ENCODE data around the gene SLC22A1.
"Not testable (repeated sequence)": the region's sequence is repeated elsewhere in the genome, so short reads cannot be mapped to it uniquely, and the experiment has no call there.

The SLC22A1 gene

GRCh38 chr6:160124007-160124406, 2.4 kb downstream of the SLC22A1 start:
- DNase-seq (ENCODE audit: low spot score): no peak

- no peak for DNase-seq (ENCODE audit: low spot score)
Observed at GRCh38 chr6:160124605-160125004, 3.0 kb downstream of the SLC22A1 start.

- DNase-seq (ENCODE audit: low spot score): not testable (repeated sequence)
Observed at GRCh38 chr6:160125105-160125504, 3.5 kb downstream of the SLC22A1 start.

GRCh38 chr6:160127270-160128124, 5.9 kb downstream of the SLC22A1 start:
- no peak for DNase-seq (ENCODE audit: low spot score)

- no peak for DNase-seq (ENCODE audit: low spot score)
Observed at GRCh38 chr6:160128125-160128683, 6.6 kb downstream of the SLC22A1 start.

GRCh38 chr6:160128879-160129516, 7.4 kb downstream of the SLC22A1 start:
- no peak for DNase-seq (ENCODE audit: low spot score)

GRCh38 chr6:160129881-160130615, 8.4 kb downstream of the SLC22A1 start:
- no peak for DNase-seq (ENCODE audit: low spot score)

- DNase-seq (ENCODE audit: low spot score): no peak
Observed at GRCh38 chr6:160130729-160131484, 9.3 kb downstream of the SLC22A1 start.

GRCh38 chr6:160131636-160132296, 10.2 kb downstream of the SLC22A1 start:
- DNase-seq (ENCODE audit: low spot score): no peak

GRCh38 chr6:160132297-160132637, 10.7 kb downstream of the SLC22A1 start:
- no peak for DNase-seq (ENCODE audit: low spot score)

- no peak for DNase-seq (ENCODE audit: low spot score)
Observed at GRCh38 chr6:160132776-160133338, 11.2 kb downstream of the SLC22A1 start.

- DNase-seq (ENCODE audit: low spot score): no peak
Observed at GRCh38 chr6:160133441-160134336, 12.1 kb downstream of the SLC22A1 start.

- DNase-seq (ENCODE audit: low spot score): not testable (repeated sequence)
Observed at GRCh38 chr6:160134337-160134751, 12.7 kb downstream of the SLC22A1 start.

- no peak for DNase-seq (ENCODE audit: low spot score)
Observed at GRCh38 chr6:160134779-160135547, 13.3 kb downstream of the SLC22A1 start.

GRCh38 chr6:160135907-160136655, 14.5 kb downstream of the SLC22A1 start:
- DNase-seq (ENCODE audit: low spot score): no peak

GRCh38 chr6:160137130-160137988, 15.7 kb downstream of the SLC22A1 start:
- no peak for DNase-seq (ENCODE audit: low spot score)

Data from Ammon's horn (tissue), 1 donor.